Activated CD4-positive, alpha-beta T cell treated with anti-CD3 and anti-CD28 coated beads, Interleukin-2, amount 50 U/mL, for 4 hours (primary cell): ENCODE measurements around the gene VWA8.
"Not testable (repeated sequence)": the region's sequence is repeated elsewhere in the genome, so short reads cannot be mapped to it uniquely, and the experiment has no call there.

ENCODE experiments used
- DNase-seq, 2 experiments: peaks; one replicate each; pipeline ENCODE4 v3.0.0-alpha.2; 2020

VWA8 gene

GRCh38 chr13:41571817-41572340 is 389.0 kb downstream of the VWA8 start:
- not testable (repeated sequence) for DNase-seq

DNA sequence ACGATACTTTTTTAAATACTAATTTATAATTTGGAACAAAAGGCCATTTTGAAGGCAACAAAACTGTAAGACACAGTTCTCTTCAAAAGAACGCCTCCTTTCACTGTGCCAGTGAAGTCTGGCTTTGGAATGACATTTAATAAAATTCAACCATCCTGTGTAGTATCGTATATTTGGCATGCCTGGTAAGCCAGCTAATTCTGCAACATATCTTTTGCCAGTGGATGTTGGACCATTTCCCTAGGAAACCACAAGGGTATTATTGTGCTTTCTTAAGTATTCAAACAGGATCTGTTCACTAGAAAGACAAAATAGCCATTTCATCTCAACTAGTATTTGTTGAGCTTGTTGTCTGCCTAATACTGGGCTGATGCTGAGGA is 391.9 kb downstream of the VWA8 start:
- no peak for DNase-seq

- DNase-seq = no peak
Observed at GRCh38 chr13:41568143-41568971, 392.6 kb downstream of the VWA8 start.

- DNase-seq = no peak
Observed at GRCh38 chr13:41567363-41567762, 393.5 kb downstream of the VWA8 start.

DNA sequence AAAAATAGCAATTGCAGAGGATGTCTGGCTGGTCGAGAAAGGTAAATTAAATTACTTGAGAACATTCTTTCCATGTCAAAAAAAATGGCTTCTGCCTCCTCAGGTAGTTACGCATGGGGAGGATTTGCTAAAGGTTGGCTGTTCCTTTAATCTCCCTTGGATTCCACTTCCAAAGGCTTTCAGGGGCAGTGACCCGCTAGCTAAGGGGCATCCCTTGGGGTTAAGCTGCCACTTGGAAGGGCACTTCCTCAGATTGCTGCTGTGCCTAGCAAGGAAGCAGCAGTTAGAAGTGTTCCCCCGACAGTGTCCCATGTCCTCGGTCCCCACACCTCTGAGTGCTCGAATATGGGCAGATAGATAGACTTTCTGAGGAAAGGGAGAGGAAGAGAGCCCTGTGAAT is 395.1 kb downstream of the VWA8 start:
- no peak for DNase-seq

DNA sequence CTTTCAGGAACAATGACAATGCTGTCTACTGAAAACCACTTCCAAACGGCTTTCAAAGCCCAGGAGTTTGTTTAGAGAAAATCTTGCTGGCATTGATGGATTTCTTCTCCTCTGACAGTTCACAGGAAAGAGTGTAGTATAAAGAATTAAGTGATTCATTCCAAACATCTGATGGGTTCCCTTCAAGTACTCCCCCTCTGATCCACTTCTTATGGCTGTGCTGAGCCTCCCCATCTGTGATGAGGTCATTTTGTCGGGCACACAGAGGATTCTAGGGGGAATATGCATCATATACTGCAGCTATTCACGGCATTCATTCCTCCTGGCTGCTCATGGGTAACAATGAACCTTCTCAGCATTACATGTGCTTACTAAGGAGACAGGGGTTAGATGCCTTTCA is 395.7 kb downstream of the VWA8 start:
- no peak for DNase-seq

GRCh38 chr13:41563984-41564365 is 396.9 kb downstream of the VWA8 start:
- no peak for DNase-seq

DNA sequence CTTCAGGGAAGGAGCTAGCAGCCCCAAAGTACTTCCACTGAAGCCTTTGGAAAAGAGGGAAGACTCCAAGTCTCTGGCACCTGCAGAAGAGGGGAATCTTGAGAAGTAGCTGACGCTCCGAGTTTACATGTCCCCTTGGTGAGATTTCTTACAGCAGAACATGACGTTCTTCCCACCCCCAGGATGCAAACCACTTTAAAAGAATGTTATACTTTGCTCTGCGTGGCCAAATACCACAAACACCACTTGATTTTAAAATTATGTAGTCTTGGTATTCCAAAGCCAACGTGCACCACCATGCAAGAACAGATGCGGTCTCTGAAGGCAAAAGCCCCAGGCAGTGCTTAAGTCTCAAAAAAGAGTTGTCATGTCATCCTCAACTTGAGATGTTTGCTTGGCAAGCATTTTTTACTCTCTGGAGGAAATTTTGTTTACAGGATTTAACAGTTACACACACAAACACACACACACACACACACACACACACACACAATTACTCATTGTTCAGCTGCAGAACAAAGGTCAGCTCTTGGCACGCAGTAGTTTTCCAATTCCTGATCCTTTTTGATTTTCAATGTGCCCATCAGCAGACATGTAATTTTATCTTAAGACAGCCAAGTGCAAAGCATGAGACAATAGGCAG is 397.4 kb downstream of the VWA8 start:
- no peak for DNase-seq

- no peak for DNase-seq
Observed at GRCh38 chr13:41562541-41563178, 398.2 kb downstream of the VWA8 start.

DNA sequence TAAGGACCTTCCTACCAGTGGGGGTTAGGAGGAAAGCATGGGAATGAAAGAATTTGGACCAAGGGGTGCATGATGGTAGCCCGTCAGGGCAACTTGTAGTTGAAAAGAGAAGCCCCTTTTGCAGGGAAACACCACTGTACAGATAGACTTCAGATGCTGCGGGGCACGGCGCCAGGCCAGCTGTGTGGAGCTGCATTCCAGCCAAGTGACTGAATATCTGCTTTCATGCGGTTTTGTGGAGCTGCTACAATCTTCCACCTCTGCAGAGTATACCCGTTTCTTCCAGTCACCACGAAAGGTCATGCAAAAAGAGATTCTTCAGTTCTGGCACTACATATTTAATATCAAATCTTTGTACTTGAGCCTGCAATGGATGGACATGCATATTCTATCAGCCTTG is 398.8 kb downstream of the VWA8 start:
- DNase-seq = no peak

- DNase-seq = no peak
Observed at GRCh38 chr13:41561170-41561569, 399.7 kb downstream of the VWA8 start.

GRCh38 chr13:41558781-41559560 is 401.9 kb downstream of the VWA8 start:
- DNase-seq = no peak

DNA sequence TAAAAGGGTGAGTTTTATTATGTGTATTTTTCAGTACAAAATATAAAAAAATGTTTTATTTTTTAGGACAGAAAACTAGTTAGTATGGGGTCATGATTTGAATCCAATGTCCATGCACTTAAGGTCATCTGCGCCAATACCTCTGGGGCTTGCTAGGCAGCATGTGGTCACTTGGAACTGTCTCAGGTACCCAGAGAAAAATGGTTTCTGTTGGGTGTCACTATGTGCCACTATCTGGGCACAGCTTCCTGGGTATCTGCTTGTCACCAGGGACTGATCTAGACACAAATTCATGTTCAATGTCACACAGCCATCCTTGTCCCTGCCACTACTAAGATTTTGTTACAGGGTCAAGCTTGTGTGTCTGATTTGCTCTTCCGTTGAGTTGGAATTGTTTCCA is 403.2 kb downstream of the VWA8 start:
- no peak for DNase-seq

DNA sequence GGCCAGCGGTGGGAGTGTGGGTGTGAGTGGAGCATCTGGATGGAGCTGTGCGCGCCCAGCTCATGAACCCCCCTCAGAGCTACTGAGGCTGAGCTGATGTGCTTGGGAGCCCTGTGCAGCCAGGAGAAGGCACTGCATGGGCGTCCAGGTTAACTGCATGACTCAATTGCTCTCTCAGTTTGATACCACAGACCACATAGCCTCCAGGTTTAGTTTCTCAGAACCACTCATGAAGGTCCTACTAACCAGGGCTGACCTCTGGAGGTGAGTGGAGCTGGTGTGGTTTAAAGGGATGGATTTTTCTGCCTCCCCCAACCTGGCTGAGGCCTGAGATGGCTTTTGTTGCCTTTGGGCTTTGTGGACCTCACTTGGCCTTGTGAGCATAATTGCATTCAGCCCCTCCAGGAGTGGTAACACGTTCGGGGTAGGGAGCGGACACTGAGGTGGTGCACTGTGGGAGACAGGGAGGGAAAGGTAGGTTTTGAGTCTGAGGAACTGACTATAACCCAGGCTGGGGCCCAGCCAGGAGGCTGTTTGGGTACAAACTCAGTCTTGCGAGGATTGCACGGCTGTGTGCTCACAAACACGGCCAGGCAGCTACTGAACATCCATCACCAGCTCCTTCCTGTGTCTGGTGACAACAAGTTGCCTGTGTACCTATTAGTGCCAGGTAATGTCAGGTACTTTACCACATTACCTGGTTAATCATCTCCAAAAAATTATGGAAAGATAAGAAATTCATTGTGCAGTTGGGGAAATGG is 406.1 kb downstream of the VWA8 start:
- no peak for DNase-seq

DNA sequence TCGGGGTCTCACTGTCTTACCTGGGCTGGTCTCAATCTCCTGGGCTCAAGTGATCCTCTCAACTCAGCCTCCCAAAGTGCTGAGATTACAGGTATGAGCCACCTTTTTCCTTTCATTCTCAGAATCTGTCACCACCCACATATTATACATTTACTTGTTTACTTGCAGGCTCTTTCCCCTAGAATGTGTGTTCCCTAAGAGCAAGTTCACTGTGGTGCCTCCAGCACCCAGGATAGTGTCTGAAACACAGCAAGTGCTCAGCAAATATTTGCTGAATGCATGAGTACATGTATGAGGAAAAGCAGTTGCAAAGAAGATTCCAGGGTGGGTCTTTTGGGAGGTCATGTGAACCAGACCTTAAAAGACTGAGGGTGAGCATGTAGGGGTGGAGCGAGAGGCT is 406.7 kb downstream of the VWA8 start:
- DNase-seq = no peak

- no peak for DNase-seq
Observed at GRCh38 chr13:41552031-41552430, 408.9 kb downstream of the VWA8 start.

- no peak for DNase-seq
Observed at GRCh38 chr13:41550276-41550675, 410.6 kb downstream of the VWA8 start.

DNA sequence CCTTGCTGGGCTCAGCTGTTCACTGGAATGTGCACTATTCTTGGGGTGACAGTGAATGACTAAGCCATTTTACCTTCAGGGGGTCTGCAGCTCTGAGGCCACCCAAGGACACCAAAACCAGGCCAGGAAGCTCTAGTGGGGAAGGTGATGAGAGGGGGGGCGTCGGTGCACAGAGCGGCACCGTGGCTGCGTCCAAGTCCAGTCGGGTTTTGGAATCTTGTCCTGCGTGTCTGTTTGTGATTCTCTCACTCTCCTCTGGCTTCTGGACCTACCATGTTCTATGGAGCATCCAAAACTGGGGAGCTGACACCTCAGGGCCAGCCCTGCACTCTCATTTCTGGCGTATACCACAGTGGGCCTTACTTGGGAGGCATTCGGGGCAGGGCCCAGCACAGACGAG is 411.4 kb downstream of the VWA8 start:
- DNase-seq = no peak

DNA sequence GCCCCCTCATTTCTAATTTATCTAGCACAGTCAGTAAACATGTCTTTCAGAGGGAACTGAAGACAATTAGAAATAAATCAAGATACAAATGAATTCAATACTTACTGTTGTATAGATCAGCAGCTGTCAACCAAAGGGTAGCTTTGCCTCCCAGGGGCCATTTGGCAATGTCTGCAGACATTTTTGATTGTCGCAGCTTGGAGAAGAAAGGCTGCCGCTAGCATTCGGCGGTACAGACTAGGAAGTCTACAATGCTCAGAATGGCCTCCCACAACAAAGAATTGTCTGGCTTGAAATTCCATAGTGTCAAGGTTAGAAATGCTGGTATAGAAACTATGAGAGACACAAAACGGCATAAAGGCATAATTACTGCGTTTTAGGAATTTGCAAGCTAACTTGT is 412.0 kb downstream of the VWA8 start:
- DNase-seq = no peak

- DNase-seq = no peak
Observed at GRCh38 chr13:41548031-41548430, 412.9 kb downstream of the VWA8 start.

GRCh38 chr13:41547251-41548000 is 413.5 kb downstream of the VWA8 start:
- no peak for DNase-seq
